KBM-7 (cell line): Measurements from ENCODE around the gene RDH11.

Source experiments
- DNase-seq: peaks from one replicate; pipeline ENCODE4 v3.0.0-alpha.2; 2015
- in situ Hi-C: fragments of 300-500 bp; cut with MboI; formaldehyde crosslinking; loops from 2 replicates; pipeline ENCODE4 v1.14.3; 2020; ENCODE audit warnings: low sequenced_read_pairs, low pct_unique_long_range_greater_than_20kb, mixed read lengths

Gene RDH11

GRCh38 chr14:67663633-67664032 is 31.9 kb downstream of the RDH11 start:
- DNase-seq = peak; percentile 24
- in situ Hi-C loops = no loop called here

- no peak for DNase-seq
- in situ Hi-C loops = no loop called here
These were observed 41.8 kb downstream of the RDH11 start for GRCh38 chr14:67653651-67654280.

- no peak for DNase-seq
- in situ Hi-C loops = no loop called here
These were observed 43.4 kb downstream of the RDH11 start for GRCh38 chr14:67652189-67652588.

GRCh38 chr14:67650694-67651093 is 44.9 kb downstream of the RDH11 start:
- in situ Hi-C loops = no loop called here
- no peak for DNase-seq

- no peak for DNase-seq
- in situ Hi-C loops = no loop called here
These were observed 45.4 kb downstream of the RDH11 start for GRCh38 chr14:67650151-67650550.

GRCh38 chr14:67646131-67646530 is 49.4 kb downstream of the RDH11 start:
- in situ Hi-C loops = no loop called here
- DNase-seq = no peak

GRCh38 chr14:67645414-67645813 is 50.1 kb downstream of the RDH11 start:
- DNase-seq = no peak
- in situ Hi-C loops = no loop called here

- in situ Hi-C loops = no loop called here
- DNase-seq = no peak
These were observed 51.1 kb downstream of the RDH11 start for GRCh38 chr14:67644428-67644827.

GRCh38 chr14:67643713-67644112 is 51.9 kb downstream of the RDH11 start:
- DNase-seq = no peak
- in situ Hi-C loops = no loop called here

GRCh38 chr14:67641902-67642749 is 53.4 kb downstream of the RDH11 start:
- no peak for DNase-seq
- in situ Hi-C loops = no loop called here

- no peak for DNase-seq
- in situ Hi-C loops = no loop called here
These were observed 54.1 kb downstream of the RDH11 start for GRCh38 chr14:67641480-67641879.

- in situ Hi-C loops = no loop called here
- DNase-seq = no peak
These were observed 56.9 kb downstream of the RDH11 start for GRCh38 chr14:67638642-67639041.

- peak; percentile 13 for DNase-seq
These were observed 59.1 kb downstream of the RDH11 start for GRCh38 chr14:67636361-67636919.

GRCh38 chr14:67633451-67634147 is 62.0 kb downstream of the RDH11 start:
- DNase-seq = no peak
- in situ Hi-C loops = no loop called here

More at GRCh38 chr14:67636361-67636919, 59.1 kb downstream of the RDH11 start:
- in situ Hi-C loops = no loop called here

GRCh38 chr14:67630938-67631337 is 64.6 kb downstream of the RDH11 start:
- in situ Hi-C loops = no loop called here
- DNase-seq = no peak

GRCh38 chr14:67630186-67630585 is 65.4 kb downstream of the RDH11 start:
- no peak for DNase-seq
- in situ Hi-C loops = no loop called here

GRCh38 chr14:67627519-67627918 is 68.0 kb downstream of the RDH11 start:
- in situ Hi-C loops = no loop called here
- no peak for DNase-seq
